NK-92 (cell line): ENCODE results near the gene ITK.

Experiments
- DNase-seq: peaks from one replicate; lab custom pipeline; 2025; ENCODE audit not compliant: unreplicated experiment; lab: John Stamatoyannopoulos, UW

Gene ITK

DNA sequence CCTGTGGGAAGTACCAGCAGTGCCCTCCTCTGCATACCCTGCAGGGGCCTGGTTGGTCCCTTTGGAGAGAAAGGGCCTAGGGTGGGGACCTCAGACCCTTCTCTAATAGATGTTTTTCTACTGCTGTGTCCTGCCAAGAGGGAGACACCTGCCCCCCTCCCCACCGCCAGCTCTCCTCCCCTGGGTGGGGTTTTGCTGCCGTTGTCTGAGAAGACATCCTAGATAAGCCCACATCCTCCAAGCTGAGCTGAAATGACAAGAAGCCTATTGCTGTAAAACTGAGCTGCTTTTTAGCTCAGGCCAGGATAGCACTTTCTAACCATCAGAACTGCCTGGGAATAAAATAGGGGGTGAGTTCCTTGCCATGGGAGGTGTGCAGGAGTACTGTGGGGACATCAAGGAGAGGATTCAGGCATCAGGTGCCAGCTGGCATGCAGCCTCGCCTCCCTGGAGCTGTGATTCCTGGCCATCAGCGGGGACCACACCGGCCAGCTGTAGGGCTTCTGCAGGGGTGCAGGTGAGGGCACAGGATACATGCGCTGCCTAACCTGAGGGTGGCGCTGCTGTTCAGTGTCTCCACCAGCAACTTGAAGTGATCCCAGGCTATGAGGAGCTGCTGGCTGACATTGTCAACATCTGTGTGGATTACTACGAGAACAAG is 123.2 kb downstream of the ITK start:
- no peak for DNase-seq
